ENCODE measurements around the gene RPUSD4.

DNA sequence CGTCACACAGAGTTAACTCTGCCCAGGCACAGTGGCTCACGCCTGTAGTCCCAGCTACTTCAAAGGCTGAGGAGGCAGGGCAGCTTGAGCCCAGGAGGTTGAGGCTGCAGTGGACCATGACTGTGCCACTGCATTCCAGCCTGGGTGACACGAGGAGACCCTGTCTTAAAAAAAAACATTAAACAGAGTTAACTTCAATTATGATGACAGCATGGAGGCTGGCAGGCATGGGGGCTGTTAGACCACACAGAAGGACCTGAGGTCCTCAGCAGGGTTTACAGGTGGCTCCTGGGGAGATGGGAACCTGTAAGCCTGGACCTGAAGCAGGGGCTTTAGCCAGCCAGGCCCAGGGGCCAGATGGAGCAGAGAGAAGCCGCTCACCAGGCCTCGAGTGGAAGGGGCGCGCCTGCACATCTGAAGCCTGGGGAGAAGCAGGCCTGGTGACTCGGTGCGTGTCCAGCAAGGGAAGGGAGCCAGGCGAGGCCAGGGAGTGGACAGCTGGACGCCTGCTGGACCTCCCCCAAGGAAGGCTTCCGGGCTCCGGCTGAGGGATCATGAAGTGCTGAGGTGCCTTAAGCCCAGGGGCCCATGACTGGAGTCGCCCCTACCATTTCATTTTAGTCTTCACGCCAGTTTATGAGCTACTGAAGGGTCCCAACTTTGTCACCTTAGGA is 25.3 kb downstream of the RPUSD4 start:
- TF ChIP-seq, protein P1, sequence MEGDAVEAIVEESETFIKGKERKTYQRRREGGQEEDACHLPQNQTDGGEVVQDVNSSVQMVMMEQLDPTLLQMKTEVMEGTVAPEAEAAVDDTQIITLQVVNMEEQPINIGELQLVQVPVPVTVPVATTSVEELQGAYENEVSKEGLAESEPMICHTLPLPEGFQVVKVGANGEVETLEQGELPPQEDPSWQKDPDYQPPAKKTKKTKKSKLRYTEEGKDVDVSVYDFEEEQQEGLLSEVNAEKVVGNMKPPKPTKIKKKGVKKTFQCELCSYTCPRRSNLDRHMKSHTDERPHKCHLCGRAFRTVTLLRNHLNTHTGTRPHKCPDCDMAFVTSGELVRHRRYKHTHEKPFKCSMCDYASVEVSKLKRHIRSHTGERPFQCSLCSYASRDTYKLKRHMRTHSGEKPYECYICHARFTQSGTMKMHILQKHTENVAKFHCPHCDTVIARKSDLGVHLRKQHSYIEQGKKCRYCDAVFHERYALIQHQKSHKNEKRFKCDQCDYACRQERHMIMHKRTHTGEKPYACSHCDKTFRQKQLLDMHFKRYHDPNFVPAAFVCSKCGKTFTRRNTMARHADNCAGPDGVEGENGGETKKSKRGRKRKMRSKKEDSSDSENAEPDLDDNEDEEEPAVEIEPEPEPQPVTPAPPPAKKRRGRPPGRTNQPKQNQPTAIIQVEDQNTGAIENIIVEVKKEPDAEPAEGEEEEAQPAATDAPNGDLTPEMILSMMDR (IDR thresholded peaks at IDR 0.05), result no peak
- no peak for TF ChIP-seq POLR2AphosphoS5 (IDR thresholded peaks at IDR 0.05)
